ENCODE measurements around the gene PLAGL1. TPM values are rescaled to one million over a fixed set of nuclear protein-coding genes. Genes with fewer than 3 reads are reported as not detected.

Gene PLAGL1
- polyA plus RNA-seq, 3 donors = 11.6 to 60.7 (median 16.7) TPM

DNA sequence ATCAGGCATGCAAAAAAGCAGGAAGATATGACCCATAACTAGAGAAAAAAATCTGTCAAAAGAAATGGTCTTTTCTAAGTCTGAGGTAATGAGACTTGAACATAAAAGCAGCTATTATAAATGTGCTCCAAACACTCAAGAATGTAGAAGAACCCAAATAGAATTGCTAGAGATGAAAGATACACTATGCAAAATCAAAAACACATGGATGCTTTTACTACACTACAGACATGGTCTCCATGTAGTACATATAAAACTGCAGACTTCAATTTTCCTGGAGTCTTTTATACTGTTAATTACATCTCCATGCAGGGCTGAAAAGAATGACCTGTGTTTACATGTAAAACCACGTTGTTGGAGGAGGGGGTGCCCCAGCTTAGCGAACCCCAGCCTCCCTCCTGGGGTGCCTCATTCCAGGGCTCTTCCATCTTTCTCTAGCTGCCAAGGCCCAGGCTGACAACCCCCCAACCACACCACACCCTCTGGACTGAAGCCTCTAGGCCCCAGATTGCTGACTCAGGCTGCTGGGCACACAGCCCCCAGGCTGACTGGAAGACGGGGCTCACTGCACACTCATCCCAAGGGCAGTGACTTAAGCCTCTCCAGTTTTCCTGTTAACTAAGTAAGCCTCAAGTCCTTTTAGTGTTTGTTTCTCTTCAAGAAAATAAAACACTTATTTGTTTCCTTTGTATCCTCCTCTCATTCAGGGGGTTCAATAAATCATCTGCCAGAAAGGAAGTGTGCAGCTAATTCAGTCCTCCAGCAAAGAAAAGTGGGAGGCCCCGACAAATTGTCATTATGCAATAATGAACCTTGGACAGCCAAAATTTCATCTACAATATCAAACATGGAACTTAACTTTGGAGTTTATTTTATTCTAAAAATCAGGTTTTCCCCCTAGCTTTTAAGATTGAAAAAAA lies 26.0 kb upstream of the PLAGL1 start:
- Mint-ChIP-seq H3K27me3 (ENCODE audit: low read depth in 3 of 3) (no peaks in the 10 kb centered on the region), H3K4me1 (peaks cover 54% of the 10 kb centered on the region)

DNA sequence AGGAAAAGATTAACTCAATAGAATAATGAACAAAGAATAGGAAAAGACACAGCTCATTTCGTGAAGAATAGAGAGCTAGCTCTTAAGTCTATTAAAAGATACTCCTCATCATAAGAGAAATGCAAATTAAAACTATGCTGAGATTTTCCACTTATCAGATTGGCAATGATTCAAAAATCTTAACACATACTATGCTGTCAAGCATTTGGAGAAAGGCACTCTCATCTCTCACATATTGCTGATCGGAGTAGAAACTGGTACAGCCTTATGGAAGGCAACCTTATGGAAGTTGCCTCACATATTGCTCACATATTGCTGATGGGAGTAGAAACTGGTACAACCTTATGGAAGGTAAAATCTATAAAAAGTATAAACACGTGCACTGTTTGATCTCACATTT lies 21.4 kb upstream of the PLAGL1 start:
- Histone ChIP-seq H3K36me3 (replicated peaks in 1 of 2; ENCODE audit: control insufficient read depth in 1 of 2, insufficient read depth in 2 of 2, low read length in 2 of 2) (no peaks in the 10 kb centered on the region), H3K4me2 (replicated peaks; ENCODE audit: extremely low read depth, low read length, poor library complexity, severe bottlenecking) (no peak overlapping the region), H3K4me3 (replicated peaks in 1 of 3; ENCODE audit: low read depth in 2 of 3, low read length in 3 of 3) (no peak overlapping the region), H3K9me3 (replicated peaks in 1 of 2; ENCODE audit: control insufficient read depth in 1 of 2, insufficient read depth in 1 of 2, low read length in 2 of 2) (no peaks in the 10 kb centered on the region), H4K20me1 (ENCODE audit: insufficient read depth, low read length) (no peaks in the 10 kb centered on the region), H3K27ac (ENCODE audit: low read depth in 1 of 2, low read length in 2 of 2) (no peak overlapping the region), H2AFZ (ENCODE audit: insufficient read depth, low read depth, low read length, poor library complexity, severe bottlenecking) (no peak overlapping the region), H3K79me2 (ENCODE audit: insufficient read depth, low read length) (peaks cover 11% of the 10 kb centered on the region), H3K9ac (ENCODE audit: insufficient read depth, low read length, poor library complexity, severe bottlenecking) (no peak overlapping the region), H3K4me1 (ENCODE audit: control insufficient read depth in 1 of 2, insufficient read depth in 2 of 2, low read length in 2 of 2) (peaks cover 6 to 13% of the 10 kb centered on the region in 2 donors), H3K27me3 (ENCODE audit: control insufficient read depth in 2 of 2, insufficient read depth in 2 of 2, low read length in 2 of 2) (no peaks in the 10 kb centered on the region)
- Mint-ChIP-seq H3K4me1 (peaks cover 16% of the 10 kb centered on the region), H3K36me3 (peaks cover 7 to 12% of the 10 kb centered on the region in 2 donors), H3K4me3 (no peak overlapping the region), H3K27ac (no peak overlapping the region), H3K27me3 (ENCODE audit: low read depth in 3 of 3) (no peaks in the 10 kb centered on the region), H3K9me3 (peaks cover 0 to 13% (median 7%) of the 10 kb centered on the region in 7 donors)
- TF ChIP-seq, protein P1, sequence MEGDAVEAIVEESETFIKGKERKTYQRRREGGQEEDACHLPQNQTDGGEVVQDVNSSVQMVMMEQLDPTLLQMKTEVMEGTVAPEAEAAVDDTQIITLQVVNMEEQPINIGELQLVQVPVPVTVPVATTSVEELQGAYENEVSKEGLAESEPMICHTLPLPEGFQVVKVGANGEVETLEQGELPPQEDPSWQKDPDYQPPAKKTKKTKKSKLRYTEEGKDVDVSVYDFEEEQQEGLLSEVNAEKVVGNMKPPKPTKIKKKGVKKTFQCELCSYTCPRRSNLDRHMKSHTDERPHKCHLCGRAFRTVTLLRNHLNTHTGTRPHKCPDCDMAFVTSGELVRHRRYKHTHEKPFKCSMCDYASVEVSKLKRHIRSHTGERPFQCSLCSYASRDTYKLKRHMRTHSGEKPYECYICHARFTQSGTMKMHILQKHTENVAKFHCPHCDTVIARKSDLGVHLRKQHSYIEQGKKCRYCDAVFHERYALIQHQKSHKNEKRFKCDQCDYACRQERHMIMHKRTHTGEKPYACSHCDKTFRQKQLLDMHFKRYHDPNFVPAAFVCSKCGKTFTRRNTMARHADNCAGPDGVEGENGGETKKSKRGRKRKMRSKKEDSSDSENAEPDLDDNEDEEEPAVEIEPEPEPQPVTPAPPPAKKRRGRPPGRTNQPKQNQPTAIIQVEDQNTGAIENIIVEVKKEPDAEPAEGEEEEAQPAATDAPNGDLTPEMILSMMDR (IDR thresholded peaks at IDR 0.05) = no peak
- intact Hi-C loops (cut with micrococcal nuclease) = no loop called here
- no CpG with 5 or more reads among the region's 3 CpGs for WGBS (ENCODE audit: insufficient coverage)
- DNase-seq = no peak

More for the DNA sequence above, 26.0 kb upstream of the PLAGL1 start:
- Histone ChIP-seq H3K4me3 (replicated peaks in 1 of 3; ENCODE audit: low read depth in 2 of 3, low read length in 3 of 3) (peak overlapping the region in 1 of 3 experiments; percentile 3), H3K36me3 (replicated peaks in 1 of 2; ENCODE audit: control insufficient read depth in 1 of 2, insufficient read depth in 2 of 2, low read length in 2 of 2) (no peaks in the 10 kb centered on the region), H3K4me1 (ENCODE audit: control insufficient read depth in 1 of 2, insufficient read depth in 2 of 2, low read length in 2 of 2) (peaks cover 40 to 47% of the 10 kb centered on the region in 2 donors), H3K79me2 (ENCODE audit: insufficient read depth, low read length) (peaks cover 23% of the 10 kb centered on the region), H3K9ac (ENCODE audit: insufficient read depth, low read length, poor library complexity, severe bottlenecking) (no peak overlapping the region), H3K9me3 (replicated peaks in 1 of 2; ENCODE audit: control insufficient read depth in 1 of 2, insufficient read depth in 1 of 2, low read length in 2 of 2) (no peaks in the 10 kb centered on the region), H2AFZ (ENCODE audit: insufficient read depth, low read depth, low read length, poor library complexity, severe bottlenecking) (peak overlapping the region; percentile 10), H3K27ac (ENCODE audit: low read depth in 1 of 2, low read length in 2 of 2) (peak overlapping the region; percentile 38 to 97), H4K20me1 (ENCODE audit: insufficient read depth, low read length) (no peaks in the 10 kb centered on the region), H3K27me3 (ENCODE audit: control insufficient read depth in 2 of 2, insufficient read depth in 2 of 2, low read length in 2 of 2) (no peaks in the 10 kb centered on the region), H3K4me2 (replicated peaks; ENCODE audit: extremely low read depth, low read length, poor library complexity, severe bottlenecking) (no peak overlapping the region)
- H3K4me3 Mint-ChIP-seq = peak overlapping the region in 1 of 2 donors; percentile 73
- peak in 1 of 3 donors; percentile 16 for DNase-seq
- peak overlapping the region in 4 of 7 donors; percentile 27 to 94 (median 72) for H3K27ac Mint-ChIP-seq
- TF ChIP-seq, protein P1 (IDR thresholded peaks at IDR 0.05) = no peak
- H3K9me3 Mint-ChIP-seq = peaks cover 0 to 13% (median 6%) of the 10 kb centered on the region in 7 donors
- WGBS (ENCODE audit: insufficient coverage) = 0% methylated on average over 1 of the region's 4 CpGs
- H3K36me3 Mint-ChIP-seq = peaks cover 4 to 12% of the 10 kb centered on the region in 2 donors
- intact Hi-C loops (cut with micrococcal nuclease) = no loop called here

Data from CD14-positive monocyte (primary cell).